ENCODE measurements around the gene STAC3.

The STAC3 gene

DNA sequence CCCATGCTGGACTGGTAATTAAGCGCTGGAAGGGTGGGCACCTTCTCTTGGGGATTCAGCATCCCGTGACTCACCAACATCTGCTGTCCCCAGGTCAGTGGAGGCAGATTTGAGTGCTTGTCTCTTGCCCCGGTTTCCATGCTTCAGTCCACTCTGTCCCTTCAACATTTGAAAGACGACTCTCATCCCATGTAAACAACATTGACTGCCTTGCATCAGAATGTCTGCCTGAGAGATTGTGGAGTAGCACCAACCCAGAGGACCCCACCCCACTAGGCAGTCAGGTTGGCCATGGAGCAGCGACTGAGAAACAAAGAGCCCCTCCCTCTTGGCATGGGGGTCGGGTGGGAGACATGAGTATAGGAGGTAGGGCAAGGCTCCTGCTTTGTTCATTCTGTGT is 4.9 kb upstream of the STAC3 start:
- in situ Hi-C loops (cut with HindIII; ENCODE audit: low sequenced_read_pairs), result no loop called here

DNA sequence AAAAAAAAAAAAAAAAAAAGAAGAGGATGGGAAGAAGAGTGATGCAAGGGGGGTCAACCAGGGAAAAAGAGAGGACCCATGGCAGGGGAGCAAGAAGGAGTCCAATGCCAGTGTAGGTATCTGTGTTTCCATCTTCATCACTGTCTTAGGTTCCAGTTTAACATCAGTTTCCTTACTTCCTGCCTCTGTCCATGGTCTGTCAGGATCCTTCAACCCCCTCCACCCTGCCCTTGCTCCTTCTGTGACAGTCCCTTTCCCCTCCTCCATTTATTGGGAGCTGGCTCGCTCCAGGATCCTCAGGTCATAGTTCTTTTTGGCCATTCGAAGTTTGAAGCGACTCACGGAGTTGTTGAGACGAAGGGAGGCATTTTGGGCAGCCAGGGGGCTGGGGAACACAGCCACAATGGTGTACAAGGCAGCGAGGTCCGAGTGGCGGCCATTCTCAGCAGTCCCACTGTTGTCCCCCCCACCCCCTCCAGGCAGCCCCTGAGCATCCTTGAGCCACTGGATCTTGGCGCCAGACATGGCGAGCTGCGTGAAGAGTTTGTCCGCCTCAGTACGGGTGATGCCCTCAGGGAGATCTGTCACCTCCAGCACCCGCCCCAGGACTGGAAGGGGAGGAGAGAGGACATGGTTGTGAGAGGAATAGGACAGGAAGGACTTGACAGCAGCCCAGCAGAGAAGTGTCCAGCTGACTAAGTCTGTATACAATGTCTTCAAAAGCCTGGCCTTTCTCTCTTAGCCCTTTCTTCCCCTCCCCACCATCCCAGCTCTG is 3.7 kb upstream of the STAC3 start:
- in situ Hi-C loops (cut with HindIII; ENCODE audit: low sequenced_read_pairs), result no loop called here

DNA sequence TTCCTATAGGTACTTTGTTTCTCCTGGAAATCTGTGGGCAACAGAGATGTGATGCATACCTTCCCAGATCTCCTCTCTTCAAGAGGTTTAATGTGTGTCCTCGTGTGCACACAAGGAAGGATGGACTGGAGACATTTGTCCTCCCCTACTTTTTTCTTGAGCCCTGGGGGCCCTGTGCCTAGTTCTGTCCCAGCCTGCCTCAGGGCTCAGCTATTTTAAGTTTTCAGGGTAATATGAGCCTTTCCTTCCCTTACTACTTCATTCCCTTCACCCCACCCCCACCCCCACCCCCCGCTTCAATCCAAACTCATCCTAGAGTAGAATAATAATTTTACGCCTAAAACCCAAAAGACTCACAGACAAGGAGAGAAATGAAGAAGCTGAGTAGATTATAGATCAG is 446 bp downstream of the STAC3 start:
- in situ Hi-C loops (cut with HindIII; ENCODE audit: low sequenced_read_pairs), result no loop called here

GRCh38 chr12:57248934-57249742 is 1.8 kb downstream of the STAC3 start:
- in situ Hi-C loops (cut with HindIII; ENCODE audit: low sequenced_read_pairs), result no loop called here

DNA sequence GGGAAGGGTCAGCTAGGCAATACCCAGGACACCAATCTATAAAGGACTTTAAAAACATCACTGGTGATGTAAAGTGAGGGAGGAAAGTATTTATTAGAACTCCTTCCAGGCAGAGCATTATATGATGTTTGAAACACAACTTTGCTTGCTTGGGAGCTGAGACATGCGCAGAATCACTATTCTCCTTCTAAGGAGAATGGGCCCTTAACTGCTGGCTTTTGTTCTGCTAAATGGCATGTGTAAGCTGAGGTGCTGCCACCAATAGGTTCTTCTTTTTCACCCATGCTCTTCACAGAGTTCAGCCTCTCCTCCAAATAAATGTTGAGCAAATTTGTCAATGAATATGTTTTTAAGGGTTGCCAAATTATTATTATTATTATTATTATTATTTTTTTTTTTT is 3.9 kb downstream of the STAC3 start:
- in situ Hi-C loops (cut with HindIII; ENCODE audit: low sequenced_read_pairs), result no loop called here

- in situ Hi-C loops (cut with HindIII; ENCODE audit: low sequenced_read_pairs), result no loop called here
Measured at GRCh38 chr12:57244312-57244696, 6.7 kb downstream of the STAC3 start.

DNA sequence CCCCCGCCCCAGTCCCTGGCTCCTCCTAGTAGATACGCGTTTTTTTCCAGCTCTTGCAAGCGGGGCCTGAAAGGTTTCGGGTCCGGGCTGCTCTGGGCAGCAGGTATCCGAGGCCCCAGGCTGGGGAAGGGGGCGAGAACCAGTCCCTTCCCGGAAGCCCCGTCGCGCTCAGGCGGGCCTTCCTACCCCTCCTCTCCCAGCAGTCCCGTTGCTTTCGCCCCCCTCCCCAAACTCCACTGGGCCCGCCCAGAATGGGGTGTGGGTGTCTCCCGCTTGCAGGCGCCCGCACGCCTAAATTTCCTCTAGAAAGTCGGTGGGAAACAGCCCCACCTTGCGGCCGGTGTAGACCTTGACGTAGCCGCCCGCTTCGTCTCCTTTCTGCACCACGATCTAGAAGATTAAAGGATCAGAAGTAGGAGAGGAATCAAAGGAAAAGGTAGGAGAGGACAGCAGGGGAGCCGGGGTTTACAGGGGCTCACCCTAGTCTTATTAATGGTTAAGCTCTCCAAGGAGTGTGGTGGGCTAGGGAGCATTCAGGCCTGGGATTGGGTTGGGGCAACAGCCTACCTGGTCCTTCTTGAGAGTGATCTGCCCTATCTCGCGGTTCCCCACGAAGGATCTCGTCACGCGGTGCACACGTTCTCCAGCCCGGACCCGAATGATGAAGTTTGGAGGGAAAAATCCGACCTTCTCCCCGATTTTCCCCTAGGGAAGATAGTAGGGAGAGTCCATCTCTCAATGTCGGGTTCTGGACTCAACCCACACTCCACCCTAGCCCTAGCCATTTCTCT is 7.3 kb downstream of the STAC3 start:
- in situ Hi-C loops (cut with HindIII; ENCODE audit: low sequenced_read_pairs), result no loop called here

DNA sequence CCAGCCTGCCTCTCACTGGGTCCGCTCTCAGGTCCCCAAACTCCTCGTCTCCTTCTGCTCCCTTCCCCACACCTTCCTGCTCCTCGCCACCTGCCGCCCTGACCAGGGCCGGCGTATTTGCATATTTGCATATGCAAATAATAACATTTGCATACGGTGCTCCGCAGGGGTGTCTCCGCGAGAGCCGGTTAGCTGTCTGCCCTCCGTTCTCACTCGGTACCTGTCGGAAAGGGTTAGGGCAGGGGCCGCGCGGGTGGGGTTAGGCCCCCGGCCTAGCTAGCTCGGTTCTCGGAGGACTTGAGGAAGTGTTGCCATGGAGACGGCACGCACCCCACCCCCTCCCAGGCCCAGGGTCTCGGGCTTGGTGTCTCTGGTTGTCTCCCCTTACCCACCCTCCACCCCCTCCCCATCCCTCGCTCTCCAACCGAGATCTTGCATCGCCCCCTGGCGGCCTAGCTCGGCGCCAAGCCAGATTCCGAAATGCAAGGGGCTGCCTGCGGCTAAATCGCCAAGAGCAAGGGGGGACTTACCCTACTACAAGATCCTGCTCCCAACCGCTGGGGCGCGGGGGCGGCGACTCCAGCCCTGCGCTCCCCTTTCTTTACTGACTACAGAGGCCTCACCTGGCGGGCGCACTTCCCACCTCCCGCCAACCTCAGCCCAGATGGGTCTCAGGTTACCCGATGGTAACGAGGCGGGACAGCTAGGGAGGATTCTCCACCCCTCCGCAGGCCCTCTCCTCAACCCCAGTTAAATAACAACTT is 8.1 kb downstream of the STAC3 start:
- in situ Hi-C loops (cut with HindIII; ENCODE audit: low sequenced_read_pairs), result no loop called here

GRCh38 chr12:57242329-57242690 is 8.7 kb downstream of the STAC3 start:
- in situ Hi-C loops (cut with HindIII; ENCODE audit: low sequenced_read_pairs), result no loop called here

DNA sequence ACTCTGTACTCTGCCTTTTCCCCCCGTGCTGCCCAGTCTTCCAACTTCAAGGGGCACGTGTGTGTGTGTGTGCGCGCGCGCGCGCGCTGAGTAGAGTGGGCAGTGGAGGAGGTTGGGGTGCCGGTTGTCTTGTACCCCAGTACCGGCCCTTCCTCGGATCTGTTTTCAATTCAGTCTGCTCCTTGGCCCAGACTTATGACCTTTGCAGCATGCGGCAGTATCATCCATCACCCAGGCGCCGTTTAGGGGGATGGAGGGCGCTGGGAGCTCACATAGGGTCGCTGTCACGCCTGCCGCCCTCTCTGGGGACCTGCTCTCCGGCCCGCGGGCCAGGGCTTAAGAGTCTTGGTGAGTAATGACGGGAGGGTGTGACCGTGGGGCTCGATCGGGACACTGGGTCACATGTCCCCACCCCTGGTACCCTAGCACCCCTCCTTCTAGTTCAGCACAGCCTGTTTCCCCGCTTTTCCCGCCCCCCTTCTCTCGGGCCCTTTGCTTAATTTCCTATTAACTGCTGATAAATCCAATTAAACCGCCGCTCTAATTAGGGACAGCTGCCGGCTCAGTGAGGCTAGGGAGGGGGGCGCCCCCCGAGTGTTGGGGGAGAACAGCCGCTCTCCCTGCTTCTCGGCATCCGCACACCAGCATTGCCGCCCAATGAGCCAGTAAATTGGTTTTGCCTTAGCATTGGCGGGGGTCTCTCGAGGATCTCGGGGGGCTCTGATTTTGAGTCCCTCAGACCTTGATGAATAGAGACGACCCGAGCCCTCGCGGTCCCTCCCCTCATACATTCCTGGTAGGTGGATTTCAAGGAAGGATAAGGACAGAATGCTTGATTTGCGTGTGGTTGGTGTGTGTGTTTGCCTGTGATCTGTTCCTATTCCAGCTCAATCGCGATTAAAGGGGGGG is 9.3 kb downstream of the STAC3 start:
- in situ Hi-C loops (cut with HindIII; ENCODE audit: low sequenced_read_pairs), result no loop called here

DNA sequence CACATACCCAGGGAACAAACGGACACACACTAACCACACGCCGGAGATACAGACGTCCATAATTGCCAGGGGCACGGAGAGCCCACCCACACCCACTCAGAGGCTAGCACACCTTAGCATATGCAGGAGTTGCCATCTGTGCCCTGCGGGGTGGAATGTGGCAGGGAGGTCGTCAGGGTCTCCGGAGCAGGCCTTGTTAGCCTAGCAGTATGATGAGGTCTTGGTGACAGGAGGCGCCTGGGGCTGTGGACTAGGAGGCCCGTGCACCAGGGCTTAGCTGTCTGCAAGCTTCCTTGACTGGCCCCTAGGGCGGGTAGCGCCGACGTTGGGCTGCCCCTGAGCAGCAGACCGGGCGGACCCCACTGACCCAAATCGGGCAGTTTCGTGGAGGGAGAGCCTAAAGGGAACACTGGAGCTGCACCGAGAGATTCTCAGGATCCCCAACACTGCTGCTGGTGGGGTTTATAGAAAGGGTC is 10.0 kb downstream of the STAC3 start:
- in situ Hi-C loops (cut with HindIII; ENCODE audit: low sequenced_read_pairs), result no loop called here

DNA sequence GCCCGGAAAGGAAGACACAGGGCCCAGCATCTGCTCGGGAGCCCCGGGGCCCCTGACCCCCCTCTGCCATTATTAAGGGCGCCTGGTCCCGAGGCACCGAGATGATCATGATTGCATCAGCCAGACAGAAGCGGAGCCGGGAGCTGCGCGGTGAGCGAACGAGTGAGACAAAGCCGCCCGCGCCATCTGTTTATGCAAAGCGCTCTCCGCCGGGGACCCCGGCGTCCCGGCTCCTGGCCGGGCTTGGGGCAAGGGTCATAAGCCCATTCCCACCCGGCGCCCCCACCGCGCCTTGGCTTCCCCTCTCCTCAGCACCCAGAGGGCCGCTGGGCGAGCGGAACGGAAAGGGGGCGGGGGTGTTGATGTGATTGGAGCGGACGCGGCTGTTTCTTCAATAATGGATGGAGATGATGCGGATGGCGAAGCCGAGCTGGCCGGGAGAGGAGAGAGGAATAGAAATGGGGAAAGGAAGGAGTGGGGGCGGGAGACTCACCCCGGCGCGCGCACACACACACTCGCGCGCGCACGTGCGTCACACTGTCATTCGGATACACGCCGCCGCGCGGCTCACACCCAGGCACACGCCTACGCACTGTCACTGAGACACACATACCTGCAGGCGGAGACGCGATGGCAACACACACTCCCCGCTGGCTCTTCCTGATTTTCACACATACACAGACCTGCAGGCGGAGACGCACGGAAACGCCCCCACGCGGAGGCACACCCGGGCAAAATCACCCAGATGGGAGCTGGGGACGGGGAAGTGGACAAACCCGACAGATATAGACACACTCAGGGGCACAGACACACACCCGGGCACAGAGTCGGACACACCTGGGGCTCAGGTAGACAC is 10.7 kb downstream of the STAC3 start:
- in situ Hi-C loops (cut with HindIII; ENCODE audit: low sequenced_read_pairs), result no loop called here

DNA sequence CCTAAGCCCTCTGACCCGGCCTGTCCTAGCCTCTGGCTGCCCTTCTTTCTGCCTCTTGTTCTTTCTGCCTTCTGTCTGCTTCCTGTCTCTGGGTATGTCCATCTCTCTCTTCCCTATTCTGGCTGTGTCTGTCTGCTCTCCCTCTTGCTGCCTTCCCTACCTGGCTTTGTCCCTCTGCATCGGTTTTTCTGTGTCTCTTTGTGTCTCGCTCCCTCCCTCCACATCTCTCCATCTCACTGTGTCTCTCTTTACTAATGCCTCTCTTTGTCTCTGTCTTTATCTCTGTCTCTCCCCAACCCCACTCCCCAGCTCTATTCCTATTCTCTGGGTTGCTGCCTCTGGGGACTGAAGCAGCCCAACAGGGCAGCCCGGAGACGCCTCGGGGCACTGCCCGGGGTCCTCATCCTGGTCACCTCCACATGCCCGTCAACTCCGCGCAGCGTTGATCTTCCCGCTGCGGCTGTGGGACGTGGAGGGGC is 11.4 kb downstream of the STAC3 start:
- in situ Hi-C loops (cut with HindIII; ENCODE audit: low sequenced_read_pairs), result no loop called here

DNA sequence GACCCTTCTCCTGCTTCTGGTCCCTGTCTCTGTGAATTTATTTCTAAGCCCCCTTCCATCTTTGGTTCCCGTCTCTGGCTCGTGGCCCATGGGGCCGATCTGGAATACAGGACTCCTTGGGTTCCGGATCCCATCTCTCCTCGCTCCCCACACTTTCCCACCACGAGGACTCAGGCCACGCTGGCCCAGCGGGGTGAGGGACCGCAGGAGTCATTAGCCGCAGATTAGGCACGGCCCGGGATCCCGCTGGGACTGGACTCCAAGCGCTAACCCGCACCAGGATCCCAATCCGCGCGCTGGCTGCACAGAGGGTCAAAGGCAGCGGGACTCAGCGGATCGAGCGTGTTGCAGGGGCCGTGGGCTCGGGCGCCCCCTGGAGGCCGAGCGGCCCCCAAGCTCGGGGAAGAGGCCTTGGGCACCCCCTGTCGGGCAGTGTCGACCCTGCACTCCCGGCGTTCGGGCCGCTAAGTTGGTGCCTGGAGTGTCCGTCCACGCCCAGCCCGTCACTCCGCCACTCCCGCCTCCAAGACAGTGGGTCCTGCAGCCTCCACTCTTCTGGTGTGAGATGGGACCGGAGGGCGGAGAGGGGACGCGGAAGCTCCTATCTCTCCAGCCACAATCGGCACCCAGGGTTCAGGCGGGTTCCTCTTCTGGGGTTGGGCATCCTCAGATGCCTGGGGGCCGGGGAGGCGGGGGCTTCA is 12.0 kb downstream of the STAC3 start:
- in situ Hi-C loops (cut with HindIII; ENCODE audit: low sequenced_read_pairs), result no loop called here

DNA sequence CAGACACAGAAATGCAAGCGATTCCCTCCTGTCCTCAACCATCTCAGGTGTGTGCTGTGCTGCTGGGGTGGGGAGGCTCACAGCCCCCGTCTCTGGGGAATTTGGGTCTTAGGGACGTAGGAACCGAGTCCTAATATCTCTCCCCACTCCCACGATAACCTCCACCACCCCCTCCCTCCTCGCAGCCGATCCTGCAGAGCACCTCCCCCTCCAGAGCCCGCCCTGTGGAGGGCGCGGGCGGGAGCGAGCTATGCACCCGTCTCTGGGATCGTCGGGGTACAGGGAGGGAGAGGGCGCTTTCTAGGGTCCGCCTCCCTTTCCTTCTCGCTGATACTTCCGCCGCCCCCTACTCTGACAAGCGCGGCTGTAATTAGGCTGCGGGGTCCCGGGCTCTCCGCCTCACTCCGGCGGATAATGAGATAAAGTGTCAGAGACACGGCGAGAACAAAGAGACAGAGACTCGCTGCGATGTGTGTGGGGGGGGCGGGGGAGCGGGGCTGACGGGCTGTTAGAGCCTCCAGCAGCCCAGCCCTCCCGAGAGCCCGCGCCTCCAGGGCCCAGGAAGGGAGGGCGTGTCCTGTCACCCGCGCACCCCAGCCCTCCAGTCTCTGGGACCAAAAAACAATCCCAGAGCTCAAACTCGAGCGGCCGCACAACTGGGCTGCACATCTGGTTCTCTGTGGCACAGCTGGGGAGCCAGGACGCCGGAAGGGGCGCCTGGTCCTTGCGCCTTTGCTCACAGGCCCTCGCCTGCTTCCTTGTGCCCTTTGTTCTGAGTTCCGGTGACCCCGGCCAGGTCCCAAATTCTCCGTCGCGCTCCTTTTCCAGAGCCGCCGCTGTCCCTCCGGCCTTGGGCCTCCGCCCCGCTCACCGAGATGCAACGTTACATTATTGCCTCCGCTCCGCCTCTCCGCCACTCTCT is 12.8 kb downstream of the STAC3 start:
- in situ Hi-C loops (cut with HindIII; ENCODE audit: low sequenced_read_pairs), result no loop called here

DNA sequence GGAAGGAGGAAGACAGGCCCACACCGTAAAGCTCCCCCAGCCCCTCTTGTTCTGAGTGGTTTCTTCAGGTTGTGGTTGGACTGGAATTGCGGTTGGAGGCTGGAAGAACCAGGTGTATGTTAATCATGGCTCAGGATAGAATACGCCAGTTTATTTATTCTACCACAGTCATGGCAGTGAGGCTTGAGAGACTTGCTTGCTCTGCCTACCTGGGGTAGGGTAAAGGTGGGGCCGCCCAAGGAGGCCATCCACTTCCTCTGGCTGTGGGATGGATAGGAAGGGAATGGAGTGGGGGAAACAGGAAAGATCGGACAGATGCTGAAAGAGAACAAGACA is 13.4 kb downstream of the STAC3 start:
- in situ Hi-C loops (cut with HindIII; ENCODE audit: low sequenced_read_pairs), result no loop called here

GRCh38 chr12:57236925-57237595 is 13.9 kb downstream of the STAC3 start:
- in situ Hi-C loops (cut with HindIII; ENCODE audit: low sequenced_read_pairs), result no loop called here
